Gastrocnemius medialis (tissue), 4 donors: ENCODE results near the gene RPS25.

Source experiments
- CTCF ChIP-seq, 5 experiments: fragments of 450-650 bp in 3 of 5; fragments of 200-600 bp in 2 of 5; sonication (generic) in 2 of 5; IDR thresholded peaks in 4 of 5; conservative IDR thresholded peaks in 1 of 5; 1 replicate in 4 of 5; 2 replicates in 1 of 5; pipeline ENCODE4 v1.5.1; 2016 to 2019; ENCODE audit warnings: antibody characterized with exemption in 5 of 5, mild to moderate bottlenecking in 3 of 5, moderate library complexity in 3 of 5
- POLR2A ChIP-seq, 2 donors: fragments of 450-650 bp; IDR thresholded peaks; one replicate each; pipeline ENCODE4 v1.6.1; 2017; ENCODE audit warnings: antibody characterized with exemption in 2 of 2, mild to moderate bottlenecking in 2 of 2, moderate library complexity in 2 of 2

GRCh38 chr11:119055901-119056300 lies 37.8 kb upstream of the RPS25 start:
- TF ChIP-seq POLR2A (IDR thresholded peaks at IDR 0.05): no peak
- no peak for TF ChIP-seq CTCF (IDR thresholded peaks at IDR 0.05 in 4 of 5, conservative IDR thresholded peaks at IDR 0.05 in 1 of 5)
